ENCODE results near the gene ELL. TPM values are rescaled to one million over a fixed set of nuclear protein-coding genes. Genes with fewer than 3 reads are reported as not detected.
A peak's percentile ranks its signal among the peaks of the same experiment; 100 is the strongest.

Gene ELL
- total RNA-seq, 1 experiment from 2014 or later, result 17.3 TPM

GRCh38 chr19:18435178-18435841 lies 86.6 kb downstream of the ELL start (continued):
- TF ChIP-seq, protein P1, sequence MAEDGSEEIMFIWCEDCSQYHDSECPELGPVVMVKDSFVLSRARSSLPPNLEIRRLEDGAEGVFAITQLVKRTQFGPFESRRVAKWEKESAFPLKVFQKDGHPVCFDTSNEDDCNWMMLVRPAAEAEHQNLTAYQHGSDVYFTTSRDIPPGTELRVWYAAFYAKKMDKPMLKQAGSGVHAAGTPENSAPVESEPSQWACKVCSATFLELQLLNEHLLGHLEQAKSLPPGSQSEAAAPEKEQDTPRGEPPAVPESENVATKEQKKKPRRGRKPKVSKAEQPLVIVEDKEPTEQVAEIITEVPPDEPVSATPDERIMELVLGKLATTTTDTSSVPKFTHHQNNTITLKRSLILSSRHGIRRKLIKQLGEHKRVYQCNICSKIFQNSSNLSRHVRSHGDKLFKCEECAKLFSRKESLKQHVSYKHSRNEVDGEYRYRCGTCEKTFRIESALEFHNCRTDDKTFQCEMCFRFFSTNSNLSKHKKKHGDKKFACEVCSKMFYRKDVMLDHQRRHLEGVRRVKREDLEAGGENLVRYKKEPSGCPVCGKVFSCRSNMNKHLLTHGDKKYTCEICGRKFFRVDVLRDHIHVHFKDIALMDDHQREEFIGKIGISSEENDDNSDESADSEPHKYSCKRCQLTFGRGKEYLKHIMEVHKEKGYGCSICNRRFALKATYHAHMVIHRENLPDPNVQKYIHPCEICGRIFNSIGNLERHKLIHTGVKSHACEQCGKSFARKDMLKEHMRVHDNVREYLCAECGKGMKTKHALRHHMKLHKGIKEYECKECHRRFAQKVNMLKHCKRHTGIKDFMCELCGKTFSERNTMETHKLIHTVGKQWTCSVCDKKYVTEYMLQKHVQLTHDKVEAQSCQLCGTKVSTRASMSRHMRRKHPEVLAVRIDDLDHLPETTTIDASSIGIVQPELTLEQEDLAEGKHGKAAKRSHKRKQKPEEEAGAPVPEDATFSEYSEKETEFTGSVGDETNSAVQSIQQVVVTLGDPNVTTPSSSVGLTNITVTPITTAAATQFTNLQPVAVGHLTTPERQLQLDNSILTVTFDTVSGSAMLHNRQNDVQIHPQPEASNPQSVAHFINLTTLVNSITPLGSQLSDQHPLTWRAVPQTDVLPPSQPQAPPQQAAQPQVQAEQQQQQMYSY (CRISPR knock-in tag; IDR thresholded peaks at IDR 0.05), result no peak
- TF ChIP-seq ZBTB21 (CRISPR knock-in tag; IDR thresholded peaks at IDR 0.05; ENCODE audit: borderline replicate concordance), result no peak

DNA sequence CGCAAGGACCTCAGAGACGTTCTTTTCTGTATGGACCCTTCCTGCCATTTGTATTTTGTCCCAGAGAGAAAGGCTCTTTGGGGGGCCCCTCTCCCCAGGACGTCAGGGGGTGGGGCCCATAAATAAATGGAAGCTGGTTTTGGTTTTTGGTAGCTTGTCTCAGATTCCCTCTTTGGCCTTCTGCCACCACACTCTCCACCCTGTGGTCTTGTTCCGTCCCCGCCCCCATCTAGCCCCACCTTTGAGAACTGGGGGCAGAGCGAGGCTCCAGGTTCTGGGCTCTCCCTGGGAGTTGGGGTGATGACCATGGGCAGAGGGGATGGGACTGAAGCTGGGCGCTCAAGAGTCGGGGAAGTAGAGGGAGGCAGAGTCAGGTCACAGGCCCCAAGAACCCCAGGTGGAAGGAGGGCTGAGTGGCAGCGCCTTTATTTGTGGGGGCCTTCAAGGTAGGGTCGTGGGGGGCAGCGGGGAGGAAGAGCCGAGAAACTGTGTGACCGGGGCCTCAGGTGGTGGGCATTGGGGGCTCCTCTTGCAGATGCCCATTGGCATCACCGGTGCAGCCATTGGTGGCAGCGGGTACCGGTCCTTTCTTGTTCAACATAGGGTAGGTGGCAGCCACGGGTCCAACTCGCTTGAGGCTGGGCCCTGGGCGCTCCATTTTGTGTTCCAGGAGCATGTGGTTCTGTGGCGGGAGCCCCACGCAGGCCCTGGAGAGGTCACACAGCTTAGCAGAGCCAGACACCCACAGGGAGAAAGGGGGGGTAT lies 87.3 kb downstream of the ELL start:
- ATAC-seq (no peak), DNase-seq (ENCODE audit: low spot score) (no peak)
- peaks cover 38% of the 10 kb centered on the region for H3K4me1 Mint-ChIP-seq
- no peak overlapping the region for H3K27ac Mint-ChIP-seq
- H3K36me3 Mint-ChIP-seq, result peaks cover 3% of the 10 kb centered on the region
- no peaks in the 10 kb centered on the region for H3K27me3 Mint-ChIP-seq (ENCODE audit: low read depth)
- H3K9me3 Mint-ChIP-seq, result no peaks in the 10 kb centered on the region
- CTCF ChIA-PET, result interaction anchor here (0.7 to 2.5 kb wide), 7 partner anchors 12 to 155 kb away, joined by 3 to 9 read pairs (median 3); partner anchors contain the start of gene GDF15
- POLR2A ChIA-PET, result interaction anchor here (0.9 to 2.0 kb wide), 2 partner anchors 16 to 18 kb away, joined by 3 to 12 read pairs; partner anchors contain the start of gene SSBP4
- peak overlapping the region; percentile 61 for H3K4me3 Mint-ChIP-seq
- TF ChIP-seq SMAD4 (CRISPR knock-in tag; IDR thresholded peaks at IDR 0.05), result no peak
- no peak for TF ChIP-seq CREB1 (CRISPR knock-in tag; IDR thresholded peaks at IDR 0.05)
- no peak for TF ChIP-seq ZNF671 (CRISPR knock-in tag; IDR thresholded peaks at IDR 0.05)
- TF ChIP-seq NR2C2 (CRISPR knock-in tag; IDR thresholded peaks at IDR 0.05), result no peak
- no peak for TF ChIP-seq ZNF317 (CRISPR knock-in tag; IDR thresholded peaks at IDR 0.05; ENCODE audit: borderline replicate concordance, low read depth)
- TF ChIP-seq, protein P2, sequence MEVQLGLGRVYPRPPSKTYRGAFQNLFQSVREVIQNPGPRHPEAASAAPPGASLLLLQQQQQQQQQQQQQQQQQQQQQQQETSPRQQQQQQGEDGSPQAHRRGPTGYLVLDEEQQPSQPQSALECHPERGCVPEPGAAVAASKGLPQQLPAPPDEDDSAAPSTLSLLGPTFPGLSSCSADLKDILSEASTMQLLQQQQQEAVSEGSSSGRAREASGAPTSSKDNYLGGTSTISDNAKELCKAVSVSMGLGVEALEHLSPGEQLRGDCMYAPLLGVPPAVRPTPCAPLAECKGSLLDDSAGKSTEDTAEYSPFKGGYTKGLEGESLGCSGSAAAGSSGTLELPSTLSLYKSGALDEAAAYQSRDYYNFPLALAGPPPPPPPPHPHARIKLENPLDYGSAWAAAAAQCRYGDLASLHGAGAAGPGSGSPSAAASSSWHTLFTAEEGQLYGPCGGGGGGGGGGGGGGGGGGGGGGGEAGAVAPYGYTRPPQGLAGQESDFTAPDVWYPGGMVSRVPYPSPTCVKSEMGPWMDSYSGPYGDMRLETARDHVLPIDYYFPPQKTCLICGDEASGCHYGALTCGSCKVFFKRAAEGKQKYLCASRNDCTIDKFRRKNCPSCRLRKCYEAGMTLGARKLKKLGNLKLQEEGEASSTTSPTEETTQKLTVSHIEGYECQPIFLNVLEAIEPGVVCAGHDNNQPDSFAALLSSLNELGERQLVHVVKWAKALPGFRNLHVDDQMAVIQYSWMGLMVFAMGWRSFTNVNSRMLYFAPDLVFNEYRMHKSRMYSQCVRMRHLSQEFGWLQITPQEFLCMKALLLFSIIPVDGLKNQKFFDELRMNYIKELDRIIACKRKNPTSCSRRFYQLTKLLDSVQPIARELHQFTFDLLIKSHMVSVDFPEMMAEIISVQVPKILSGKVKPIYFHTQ (CRISPR knock-in tag; IDR thresholded peaks at IDR 0.05), result no peak
- no peak for TF ChIP-seq MYBL2 (CRISPR knock-in tag; IDR thresholded peaks at IDR 0.05)
- no peak for TF ChIP-seq ZNF512 (CRISPR knock-in tag; IDR thresholded peaks at IDR 0.05; ENCODE audit: borderline replicate concordance)
- TF ChIP-seq GABPB1 (CRISPR knock-in tag; IDR thresholded peaks at IDR 0.05), result no peak
- no peak for TF ChIP-seq NFYB (CRISPR knock-in tag; conservative IDR thresholded peaks at IDR 0.05; ENCODE audit: low read depth)
- TF ChIP-seq ZSCAN18 (CRISPR knock-in tag; IDR thresholded peaks at IDR 0.05), result no peak
- TF ChIP-seq TP53 (CRISPR knock-in tag; IDR thresholded peaks at IDR 0.05), result no peak
- TF ChIP-seq ATF1 (CRISPR knock-in tag; IDR thresholded peaks at IDR 0.05), result no peak
